Calu3 (cell line): ENCODE results near the gene OR2F1. TPM values are rescaled to one million over a fixed set of nuclear protein-coding genes. Genes with fewer than 3 reads are reported as not detected.

Experiments
- BruUV-seq: library from RNA; stranded (reverse); fragments of 400-500 nt; replicated peaks from 2 replicates; lab custom pipeline; 2021; lab: Mats Ljungman, UMichigan
- CTCF ChIA-PET: fragments of 300-600 bp; sonication (Branson Sonifier 250); formaldehyde crosslinking; loops from one replicate; lab custom pipeline; 2022; ENCODE audit warnings: antibody characterized with exemption; lab: Charles Lee
- DNase-seq: peaks from one replicate; pipeline ENCODE4 v3.0.0; 2022
- H3K27ac Mint-ChIP-seq: one replicate; pipeline ENCODE4 v1.8.0; 2022; ENCODE audit warnings: mixed read lengths; ENCODE audit not compliant: unreplicated experiment
- H3K27me3 Mint-ChIP-seq: one replicate; pipeline ENCODE4 v1.8.0; 2022; ENCODE audit warnings: mixed read lengths; ENCODE audit not compliant: unreplicated experiment
- H3K36me3 Mint-ChIP-seq: one replicate; pipeline ENCODE4 v1.8.0; 2022; ENCODE audit warnings: mild to moderate bottlenecking, moderate library complexity, mixed read lengths; ENCODE audit not compliant: insufficient read depth, unreplicated experiment
- H3K4me1 Mint-ChIP-seq: one replicate; pipeline ENCODE4 v1.8.0; 2022; ENCODE audit warnings: mild to moderate bottlenecking, low read depth, mixed read lengths; ENCODE audit not compliant: unreplicated experiment
- H3K4me3 Mint-ChIP-seq: one replicate; pipeline ENCODE4 v1.8.0; 2022; ENCODE audit warnings: mild to moderate bottlenecking, low read depth, moderate library complexity, mixed read lengths; ENCODE audit not compliant: unreplicated experiment
- H3K9me3 Mint-ChIP-seq: one replicate; pipeline ENCODE4 v1.8.0; 2022; ENCODE audit warnings: low read depth, mixed read lengths; ENCODE audit not compliant: unreplicated experiment
- intact Hi-C: fragments of 100-400 bp; cut with micrococcal nuclease; formaldehyde crosslinking; loops from one replicate; pipeline ENCODE4 v1.10.0; 2022; ENCODE audit not compliant: unreplicated experiment
- total RNA-seq: library from RNA; stranded (reverse); gene quantifications from 2 replicates; pipeline ENCODE4 v1.2.3, GENCODE V29; 2022
- TF ChIP-seq, protein P1 (sequence below): fragments of 200-600 bp; IDR thresholded peaks from one replicate; pipeline ENCODE4 v1.8.0; 2022; ENCODE audit warnings: antibody characterized with exemption; ENCODE audit not compliant: unreplicated experiment

OR2F1 gene
- total RNA-seq, 1 experiment from 2014 or later, result not detected

DNA sequence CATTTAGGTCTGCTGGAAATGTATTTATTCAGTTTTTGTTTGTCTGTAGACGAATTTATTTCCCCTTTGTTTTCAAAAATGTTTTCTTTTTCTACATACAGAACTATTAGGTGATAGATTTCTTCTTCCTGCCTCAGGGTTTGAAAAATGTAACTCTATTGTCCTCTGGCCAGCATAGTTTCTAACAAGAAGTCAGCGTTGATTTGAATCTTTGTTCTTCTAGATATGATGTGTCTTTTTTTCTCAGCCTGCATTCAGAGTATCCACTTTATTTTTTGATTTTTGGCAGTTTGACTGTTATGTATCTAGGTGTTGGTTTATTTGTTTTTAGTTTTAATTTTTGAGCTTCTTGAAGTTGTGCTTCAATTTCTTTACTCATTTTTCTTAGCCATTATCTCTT is 7.5 kb upstream of the OR2F1 start:
- Mint-ChIP-seq H3K36me3 (no peaks in the 10 kb centered on the region), H3K4me1 (no peaks in the 10 kb centered on the region), H3K27ac (no peak overlapping the region), H3K9me3 (peaks cover 7% of the 10 kb centered on the region), H3K27me3 (peaks cover 16% of the 10 kb centered on the region), H3K4me3 (no peak overlapping the region)
- intact Hi-C loops, result no loop called here
- CTCF ChIA-PET, result no interaction called here
- no TSS peak for BruUV-seq
- TF ChIP-seq, protein P1, sequence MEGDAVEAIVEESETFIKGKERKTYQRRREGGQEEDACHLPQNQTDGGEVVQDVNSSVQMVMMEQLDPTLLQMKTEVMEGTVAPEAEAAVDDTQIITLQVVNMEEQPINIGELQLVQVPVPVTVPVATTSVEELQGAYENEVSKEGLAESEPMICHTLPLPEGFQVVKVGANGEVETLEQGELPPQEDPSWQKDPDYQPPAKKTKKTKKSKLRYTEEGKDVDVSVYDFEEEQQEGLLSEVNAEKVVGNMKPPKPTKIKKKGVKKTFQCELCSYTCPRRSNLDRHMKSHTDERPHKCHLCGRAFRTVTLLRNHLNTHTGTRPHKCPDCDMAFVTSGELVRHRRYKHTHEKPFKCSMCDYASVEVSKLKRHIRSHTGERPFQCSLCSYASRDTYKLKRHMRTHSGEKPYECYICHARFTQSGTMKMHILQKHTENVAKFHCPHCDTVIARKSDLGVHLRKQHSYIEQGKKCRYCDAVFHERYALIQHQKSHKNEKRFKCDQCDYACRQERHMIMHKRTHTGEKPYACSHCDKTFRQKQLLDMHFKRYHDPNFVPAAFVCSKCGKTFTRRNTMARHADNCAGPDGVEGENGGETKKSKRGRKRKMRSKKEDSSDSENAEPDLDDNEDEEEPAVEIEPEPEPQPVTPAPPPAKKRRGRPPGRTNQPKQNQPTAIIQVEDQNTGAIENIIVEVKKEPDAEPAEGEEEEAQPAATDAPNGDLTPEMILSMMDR, result no peak
- no peak for DNase-seq

- H3K4me3 Mint-ChIP-seq, result no peak overlapping the region
- TF ChIP-seq, protein P1, result no peak
- peaks cover 10% of the 10 kb centered on the region for H3K9me3 Mint-ChIP-seq
- no peaks in the 10 kb centered on the region for H3K36me3 Mint-ChIP-seq
- H3K27me3 Mint-ChIP-seq, result peaks cover 12% of the 10 kb centered on the region
- intact Hi-C loops, result no loop called here
- no peaks in the 10 kb centered on the region for H3K4me1 Mint-ChIP-seq
- H3K27ac Mint-ChIP-seq, result no peak overlapping the region
- CTCF ChIA-PET, result no interaction called here
- no peak for DNase-seq
- BruUV-seq, result no TSS peak
Observed at GRCh38 chr7:143948733-143949132, 5.9 kb upstream of the OR2F1 start.

GRCh38 chr7:143953421-143953820 is 1.2 kb upstream of the OR2F1 start:
- H3K27ac Mint-ChIP-seq, result no peak overlapping the region
- H3K27me3 Mint-ChIP-seq, result peaks cover 30% of the 10 kb centered on the region
- intact Hi-C loops, result no loop called here

GRCh38 chr7:143954135-143954534 is 509 bp upstream of the OR2F1 start:
- no peaks in the 10 kb centered on the region for H3K36me3 Mint-ChIP-seq
- no TSS peak for BruUV-seq
- no peak overlapping the region for H3K27ac Mint-ChIP-seq
- intact Hi-C loops, result no loop called here
- CTCF ChIA-PET, result no interaction called here
- no peaks in the 10 kb centered on the region for H3K4me1 Mint-ChIP-seq
- no peak for DNase-seq
- peaks cover 28% of the 10 kb centered on the region for H3K27me3 Mint-ChIP-seq
- TF ChIP-seq, protein P1, result no peak
- peaks cover 5% of the 10 kb centered on the region for H3K9me3 Mint-ChIP-seq
- H3K4me3 Mint-ChIP-seq, result no peak overlapping the region

More at GRCh38 chr7:143953421-143953820, 1.2 kb upstream of the OR2F1 start:
- DNase-seq, result no peak
- H3K9me3 Mint-ChIP-seq, result peaks cover 7% of the 10 kb centered on the region
- TF ChIP-seq, protein P1, result no peak
- CTCF ChIA-PET, result no interaction called here
- H3K36me3 Mint-ChIP-seq, result no peaks in the 10 kb centered on the region
- no TSS peak for BruUV-seq
- no peaks in the 10 kb centered on the region for H3K4me1 Mint-ChIP-seq
- no peak overlapping the region for H3K4me3 Mint-ChIP-seq
